ENCODE measurements around the gene BFSP1. TPM values are rescaled to one million over a fixed set of nuclear protein-coding genes. Genes with fewer than 3 reads are reported as not detected.

The BFSP1 gene
- total RNA-seq, 1 experiment from 2014 or later = 2.3 TPM

GRCh38 chr20:17480696-17481095 lies 50.5 kb downstream of the BFSP1 start:
- DNase-seq (ENCODE audit: low spot score) = no peak
- in situ Hi-C loops (cut with HindIII; ENCODE audit: low sequenced_read_pairs) = no loop called here

DNA sequence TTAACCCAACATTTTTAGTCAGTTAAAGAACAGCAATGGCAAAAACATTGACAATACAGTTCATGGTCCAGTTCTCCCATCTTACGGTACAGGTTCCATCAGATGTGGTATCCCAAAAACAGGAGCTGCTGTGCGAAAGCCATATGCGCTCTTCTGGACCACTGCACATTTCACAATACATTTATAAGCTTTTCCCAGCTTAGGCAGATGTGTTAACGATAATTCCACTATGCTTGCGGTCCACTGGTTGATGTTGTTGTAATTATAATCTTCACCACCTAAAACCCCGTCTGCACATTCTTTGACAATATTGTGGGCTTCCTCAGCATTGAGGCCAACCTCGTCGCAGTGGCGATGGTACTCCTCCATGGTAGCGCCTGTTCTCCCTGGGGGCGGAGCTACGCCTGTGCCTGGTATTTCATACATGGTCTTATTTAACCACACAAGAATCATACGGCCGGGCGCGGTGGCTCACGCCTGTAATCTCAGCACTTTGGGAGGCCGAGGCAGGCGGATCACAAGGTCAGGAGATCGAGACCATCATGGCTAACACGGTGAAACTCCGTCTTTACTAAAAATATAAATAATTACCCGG lies 52.0 kb downstream of the BFSP1 start:
- in situ Hi-C loops (cut with HindIII; ENCODE audit: low sequenced_read_pairs) = no loop called here
- DNase-seq (ENCODE audit: low spot score) = no peak

DNA sequence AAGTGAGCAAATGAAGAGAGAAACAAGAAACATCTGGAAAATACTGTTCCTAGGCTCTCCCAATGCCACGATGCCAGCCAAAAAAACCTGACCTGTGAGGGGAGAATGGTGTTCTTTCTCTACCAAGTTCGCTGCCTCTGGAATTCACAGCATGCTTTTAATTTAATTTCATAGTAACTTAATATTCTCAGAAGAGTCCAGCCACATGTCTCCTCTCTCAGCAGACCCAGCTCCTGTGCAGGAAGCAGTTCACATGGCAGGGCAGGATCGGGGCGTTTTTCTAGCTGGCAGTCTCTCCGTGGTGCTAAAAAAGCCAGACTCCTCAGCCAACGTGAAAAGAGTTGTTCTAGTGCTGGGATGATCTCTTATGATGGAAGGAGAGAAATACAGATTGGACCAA lies 57.5 kb downstream of the BFSP1 start:
- in situ Hi-C loops (cut with HindIII; ENCODE audit: low sequenced_read_pairs) = no loop called here
- no peak for DNase-seq (ENCODE audit: low spot score)

DNA sequence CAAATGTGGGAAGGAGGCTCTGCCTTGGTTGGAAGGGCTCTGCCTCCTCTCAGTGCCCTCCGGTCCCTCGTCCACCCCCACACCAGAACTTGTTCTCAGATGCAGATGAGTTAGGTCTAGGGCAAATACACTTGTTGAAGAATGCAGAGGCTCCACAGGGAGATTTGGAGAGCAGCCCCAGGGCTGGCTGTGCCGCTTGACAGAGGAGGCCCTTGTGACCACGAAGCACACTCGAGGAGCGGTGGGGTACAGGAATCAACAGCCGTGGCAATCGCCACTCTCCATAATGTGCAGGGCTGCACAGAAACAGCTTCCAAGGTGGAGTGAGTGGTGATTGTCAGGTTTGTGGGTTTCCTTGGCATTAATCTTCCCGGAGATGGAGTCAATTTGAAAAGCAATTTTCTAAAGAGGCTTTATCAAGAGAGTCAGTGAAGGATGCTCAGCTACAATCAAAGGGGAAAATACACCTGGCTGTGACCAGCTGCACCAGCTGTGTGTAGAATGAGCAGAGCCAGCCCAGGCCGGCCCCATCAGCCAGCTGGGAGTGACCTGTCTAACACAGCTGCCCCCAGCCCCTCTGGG lies 59.5 kb downstream of the BFSP1 start:
- no peak for DNase-seq (ENCODE audit: low spot score)
- in situ Hi-C loops (cut with HindIII; ENCODE audit: low sequenced_read_pairs) = no loop called here

DNA sequence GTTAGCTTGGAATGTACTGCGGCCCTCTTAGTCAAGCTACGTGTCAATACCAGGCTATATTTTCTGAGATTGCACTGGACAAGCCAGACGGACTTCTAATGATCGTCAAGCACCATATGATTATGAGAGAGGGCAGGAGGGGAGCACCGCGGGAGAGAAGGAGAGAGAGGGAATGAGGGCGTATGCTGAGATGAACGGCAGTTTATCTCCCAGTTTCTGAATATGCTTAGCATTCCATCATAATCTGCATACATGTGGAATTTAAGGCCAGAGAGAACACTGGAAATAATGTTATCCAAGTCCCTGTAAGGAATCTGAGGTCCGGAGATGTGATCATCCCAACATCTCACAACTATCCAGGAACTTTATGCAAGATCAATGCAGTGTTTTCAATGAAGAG lies 60.2 kb downstream of the BFSP1 start:
- DNase-seq (ENCODE audit: low spot score) = no peak
- in situ Hi-C loops (cut with HindIII; ENCODE audit: low sequenced_read_pairs) = no loop called here

DNA sequence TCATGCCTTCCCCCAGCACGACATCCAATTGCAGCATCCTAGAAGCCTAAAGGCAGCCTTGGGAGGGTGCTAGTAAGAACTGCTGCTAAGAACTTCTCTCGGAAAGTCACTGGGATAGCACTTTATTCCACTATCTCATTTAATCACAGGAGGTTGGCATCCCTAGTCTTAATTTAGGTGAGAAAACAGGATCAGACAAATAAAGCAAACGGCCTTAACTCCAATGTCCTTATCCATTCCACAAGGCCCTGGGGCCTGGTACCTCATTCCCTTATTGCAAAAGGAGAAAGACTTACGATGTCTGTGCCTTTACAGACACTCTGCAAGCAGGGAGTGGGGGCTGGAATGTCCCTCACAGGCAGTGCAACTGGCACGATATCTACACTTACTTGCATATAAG lies 60.7 kb downstream of the BFSP1 start:
- DNase-seq (ENCODE audit: low spot score) = no peak
- in situ Hi-C loops (cut with HindIII; ENCODE audit: low sequenced_read_pairs) = no loop called here

DNA sequence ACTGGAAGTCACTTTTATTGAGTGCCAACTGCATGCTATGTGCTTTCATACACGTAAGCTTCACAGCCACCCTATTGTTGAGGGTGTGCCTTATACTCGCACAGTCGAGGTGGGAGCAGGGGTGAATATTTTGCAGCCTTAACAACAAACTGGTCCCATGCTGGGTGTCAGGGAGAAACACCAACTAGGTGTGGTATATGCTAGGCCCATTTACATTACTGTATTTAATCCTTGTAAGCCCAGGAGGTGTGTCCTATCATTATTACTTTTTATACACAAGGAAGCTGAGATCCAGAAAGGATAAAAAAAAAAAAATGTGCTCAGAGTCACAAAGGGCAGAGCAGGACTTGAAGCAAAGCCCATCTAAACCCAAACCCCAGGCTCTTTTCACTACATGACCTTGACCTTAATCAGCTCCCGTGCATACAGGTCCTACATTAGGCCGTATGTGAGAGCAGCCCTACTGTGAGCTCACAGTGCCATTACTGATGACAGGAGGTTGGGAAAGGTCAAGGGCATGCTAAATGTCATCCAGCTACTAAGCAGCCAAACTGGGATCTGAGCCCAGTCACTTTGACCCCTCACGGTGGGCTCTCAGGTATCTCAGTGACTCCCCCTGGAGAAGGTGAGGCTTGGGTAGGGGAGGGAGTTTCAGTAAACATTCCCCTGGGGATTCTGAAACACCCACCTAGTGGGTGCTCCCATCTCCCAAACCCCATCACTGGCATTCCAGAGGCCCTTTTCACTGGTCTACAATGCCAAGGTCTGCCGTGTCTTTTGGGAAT lies 61.7 kb downstream of the BFSP1 start:
- in situ Hi-C loops (cut with HindIII; ENCODE audit: low sequenced_read_pairs) = no loop called here

GRCh38 chr20:17468073-17468840 lies 62.9 kb downstream of the BFSP1 start:
- DNase-seq (ENCODE audit: low spot score) = no peak
- in situ Hi-C loops (cut with HindIII; ENCODE audit: low sequenced_read_pairs) = no loop called here

More for the DNA sequence above, 61.7 kb downstream of the BFSP1 start:
- DNase-seq (ENCODE audit: low spot score) = no peak

- DNase-seq (ENCODE audit: low spot score) = no peak
- in situ Hi-C loops (cut with HindIII; ENCODE audit: low sequenced_read_pairs) = no loop called here
These were observed 64.0 kb downstream of the BFSP1 start for GRCh38 chr20:17467120-17467655.

DNA sequence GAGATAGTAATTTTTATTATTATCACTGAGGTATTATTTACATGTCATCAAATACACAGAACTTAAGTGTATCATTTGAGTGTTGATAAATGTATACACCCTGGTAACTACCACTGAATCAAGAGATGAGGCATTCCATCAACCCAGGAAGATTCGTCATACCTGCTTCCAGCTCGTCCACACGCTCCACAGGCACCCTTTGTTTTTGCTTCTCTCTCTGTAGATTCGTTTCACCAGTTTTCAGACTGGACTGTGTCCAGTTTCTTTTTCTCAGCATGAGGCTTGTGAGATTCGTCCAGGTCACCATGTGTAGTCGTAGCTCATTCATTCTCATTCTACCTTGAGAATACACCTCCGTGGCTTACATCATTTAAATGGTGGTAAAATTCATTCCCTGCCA lies 64.5 kb downstream of the BFSP1 start:
- in situ Hi-C loops (cut with HindIII; ENCODE audit: low sequenced_read_pairs) = no loop called here
- no peak for DNase-seq (ENCODE audit: low spot score)

GRCh38 chr20:17465236-17465635 lies 65.9 kb downstream of the BFSP1 start:
- no peak for DNase-seq (ENCODE audit: low spot score)
- in situ Hi-C loops (cut with HindIII; ENCODE audit: low sequenced_read_pairs) = no loop called here

GRCh38 chr20:17463711-17464110 lies 67.5 kb downstream of the BFSP1 start:
- in situ Hi-C loops (cut with HindIII; ENCODE audit: low sequenced_read_pairs) = no loop called here
- no peak for DNase-seq (ENCODE audit: low spot score)

- no peak for DNase-seq (ENCODE audit: low spot score)
- in situ Hi-C loops (cut with HindIII; ENCODE audit: low sequenced_read_pairs) = no loop called here
These were observed 69.2 kb downstream of the BFSP1 start for GRCh38 chr20:17461941-17462340.

GRCh38 chr20:17460119-17460518 lies 71.1 kb downstream of the BFSP1 start:
- in situ Hi-C loops (cut with HindIII; ENCODE audit: low sequenced_read_pairs) = no loop called here

GRCh38 chr20:17457588-17458190 lies 73.5 kb downstream of the BFSP1 start:
- in situ Hi-C loops (cut with HindIII; ENCODE audit: low sequenced_read_pairs) = no loop called here
- DNase-seq (ENCODE audit: low spot score) = no peak

More at GRCh38 chr20:17460119-17460518, 71.1 kb downstream of the BFSP1 start:
- DNase-seq (ENCODE audit: low spot score) = no peak

DNA sequence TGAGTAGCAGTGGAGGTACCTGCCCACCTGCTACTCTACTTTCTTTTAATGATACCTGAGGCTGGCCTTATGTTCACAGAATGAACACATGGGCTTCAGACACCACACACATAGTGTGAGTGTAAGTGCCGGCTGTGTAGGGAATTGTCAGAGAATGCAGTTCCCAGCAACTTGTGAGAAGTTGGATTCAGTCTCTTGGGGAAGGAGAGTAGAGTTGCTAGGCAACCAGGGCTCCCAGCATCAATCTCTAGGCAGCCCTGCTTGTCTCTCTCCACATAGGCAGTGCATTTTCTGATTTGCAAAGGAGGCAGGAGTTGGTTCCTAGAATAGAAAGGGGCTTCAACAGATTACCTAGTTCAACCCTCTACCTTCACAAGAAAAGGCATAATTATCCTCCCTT lies 74.1 kb downstream of the BFSP1 start:
- in situ Hi-C loops (cut with HindIII; ENCODE audit: low sequenced_read_pairs) = no loop called here
- no peak for DNase-seq (ENCODE audit: low spot score)

GRCh38 chr20:17456279-17456678 lies 74.9 kb downstream of the BFSP1 start:
- in situ Hi-C loops (cut with HindIII; ENCODE audit: low sequenced_read_pairs) = no loop called here
- no peak for DNase-seq (ENCODE audit: low spot score)

DNA sequence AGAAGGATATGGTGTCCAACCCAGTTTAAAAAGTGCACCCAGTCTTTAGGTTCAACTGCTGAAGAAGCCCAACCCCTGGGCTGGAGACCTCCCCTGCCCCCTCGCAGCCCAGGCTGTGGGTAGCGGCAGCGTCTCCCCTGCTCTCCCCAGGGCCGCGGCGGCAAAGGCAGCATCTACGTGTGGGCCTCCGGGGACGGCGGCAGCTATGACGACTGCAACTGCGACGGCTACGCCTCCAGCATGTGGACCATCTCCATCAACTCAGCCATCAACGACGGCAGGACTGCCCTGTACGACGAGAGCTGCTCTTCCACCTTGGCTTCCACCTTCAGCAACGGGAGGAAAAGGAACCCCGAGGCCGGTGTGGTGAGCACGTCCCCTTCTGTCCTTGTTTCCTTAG lies 77.6 kb downstream of the BFSP1 start:
- no peak for DNase-seq (ENCODE audit: low spot score)
- in situ Hi-C loops (cut with HindIII; ENCODE audit: low sequenced_read_pairs) = no loop called here

DNA sequence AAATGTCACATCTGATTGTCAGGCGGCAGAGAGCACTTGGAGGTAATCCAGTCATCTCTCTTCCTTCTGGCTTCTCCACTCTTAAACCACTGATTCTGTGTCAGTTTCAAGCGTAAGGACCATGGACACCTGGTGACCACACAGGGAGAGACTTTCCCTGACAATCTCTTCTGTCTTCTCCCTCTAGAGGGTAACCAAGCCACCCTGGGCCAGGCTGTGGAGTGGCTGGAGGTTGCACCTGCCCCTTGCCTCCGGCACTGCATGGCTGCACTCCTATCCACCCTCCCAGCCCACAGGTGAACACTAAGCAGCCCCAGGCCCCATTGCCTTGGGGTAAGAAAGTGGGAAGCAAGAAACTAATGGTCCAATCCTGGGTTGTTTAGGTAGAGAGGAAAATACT lies 78.7 kb downstream of the BFSP1 start:
- DNase-seq (ENCODE audit: low spot score) = no peak
- in situ Hi-C loops (cut with HindIII; ENCODE audit: low sequenced_read_pairs) = no loop called here

Data from G401 (cell line).